Esophagus muscularis mucosa (tissue), 4 donors: ENCODE data around the gene SGPP2.

Experiments
- EP300 ChIP-seq: sonication (generic); formaldehyde crosslinking; IDR thresholded peaks from one replicate; pipeline ENCODE4 v1.6.1; 2017; ENCODE audit warnings: antibody characterized with exemption
- POLR2A ChIP-seq: fragments of 450-650 bp; IDR thresholded peaks from one replicate; pipeline ENCODE4 v1.6.1; 2017; ENCODE audit warnings: antibody characterized with exemption, moderate library complexity, mild to moderate bottlenecking, low read depth
- POLR2AphosphoS5 ChIP-seq, 2 donors: sonication (generic); formaldehyde crosslinking; IDR thresholded peaks; one replicate each; pipeline ENCODE4 v1.6.1; 2017; ENCODE audit warnings: antibody characterized with exemption in 2 of 2
- TF ChIP-seq, protein P1 (sequence below), 3 experiments: fragments of 200-600 bp in 2 of 3; fragments of 450-650 bp in 1 of 3; sonication (generic) in 2 of 3; IDR thresholded peaks; one replicate each; pipeline ENCODE4 v1.5.1; 2017 to 2019; ENCODE audit warnings: antibody characterized with exemption in 3 of 3, mild to moderate bottlenecking in 2 of 3, moderate library complexity in 1 of 3

DNA sequence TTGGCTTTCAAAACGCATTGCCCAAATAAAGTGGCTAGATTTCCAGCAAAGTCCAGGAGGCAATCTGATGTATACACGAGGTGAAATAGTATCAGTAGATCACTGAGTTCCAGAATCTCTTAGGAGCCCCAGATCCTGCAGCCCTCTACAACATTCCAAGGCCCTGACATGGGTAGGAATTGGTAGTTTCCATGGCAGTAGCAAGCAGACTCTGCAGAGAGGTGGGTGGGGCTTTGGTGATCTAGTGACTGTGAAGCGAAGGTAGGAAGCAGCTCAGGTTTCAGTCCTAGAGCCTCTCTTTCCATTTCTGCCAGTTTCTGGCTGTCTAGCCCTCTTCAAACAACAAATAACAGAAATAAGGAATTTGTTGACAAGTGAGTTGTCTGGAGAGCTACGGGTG, 13.8 kb upstream of the SGPP2 start:
- TF ChIP-seq, protein P1, sequence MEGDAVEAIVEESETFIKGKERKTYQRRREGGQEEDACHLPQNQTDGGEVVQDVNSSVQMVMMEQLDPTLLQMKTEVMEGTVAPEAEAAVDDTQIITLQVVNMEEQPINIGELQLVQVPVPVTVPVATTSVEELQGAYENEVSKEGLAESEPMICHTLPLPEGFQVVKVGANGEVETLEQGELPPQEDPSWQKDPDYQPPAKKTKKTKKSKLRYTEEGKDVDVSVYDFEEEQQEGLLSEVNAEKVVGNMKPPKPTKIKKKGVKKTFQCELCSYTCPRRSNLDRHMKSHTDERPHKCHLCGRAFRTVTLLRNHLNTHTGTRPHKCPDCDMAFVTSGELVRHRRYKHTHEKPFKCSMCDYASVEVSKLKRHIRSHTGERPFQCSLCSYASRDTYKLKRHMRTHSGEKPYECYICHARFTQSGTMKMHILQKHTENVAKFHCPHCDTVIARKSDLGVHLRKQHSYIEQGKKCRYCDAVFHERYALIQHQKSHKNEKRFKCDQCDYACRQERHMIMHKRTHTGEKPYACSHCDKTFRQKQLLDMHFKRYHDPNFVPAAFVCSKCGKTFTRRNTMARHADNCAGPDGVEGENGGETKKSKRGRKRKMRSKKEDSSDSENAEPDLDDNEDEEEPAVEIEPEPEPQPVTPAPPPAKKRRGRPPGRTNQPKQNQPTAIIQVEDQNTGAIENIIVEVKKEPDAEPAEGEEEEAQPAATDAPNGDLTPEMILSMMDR (IDR thresholded peaks at IDR 0.05), result no peak
- TF ChIP-seq POLR2A, result no peak
- no peak for TF ChIP-seq POLR2AphosphoS5 (IDR thresholded peaks at IDR 0.05)
- TF ChIP-seq EP300, result no peak
